Subcutaneous preadipocyte (primary cell): Measurements from ENCODE around the gene BTC. TPM values are rescaled to one million over a fixed set of nuclear protein-coding genes. Genes with fewer than 3 reads are reported as not detected.

Experiments used
- total RNA-seq: library from RNA; depleted of rRNA; stranded (reverse); fragments of >200 nt; gene quantifications from 2 replicates; pipeline ENCODE4 v1.2.3, GENCODE V29; 2012

BTC gene, protein sequence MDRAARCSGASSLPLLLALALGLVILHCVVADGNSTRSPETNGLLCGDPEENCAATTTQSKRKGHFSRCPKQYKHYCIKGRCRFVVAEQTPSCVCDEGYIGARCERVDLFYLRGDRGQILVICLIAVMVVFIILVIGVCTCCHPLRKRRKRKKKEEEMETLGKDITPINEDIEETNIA
- under 0.01 TPM in 2 replicates for total RNA-seq

GRCh38 chr4:74794382-74795010 lies at the start of gene BTC:
Gene BTC, minus strand, starts transcription at chr4:74794523. Its CDS starts 198 bp downstream, at chr4:74794325.

Other genes with a start within 250 kb of the BTC start
- 0.20 and 0.37 TPM in 2 replicates for gene PARM1, start 138.6 kb upstream of the BTC start, total RNA-seq